ENCODE measurements around the gene EHMT1. TPM values are rescaled to one million over a fixed set of nuclear protein-coding genes. Genes with fewer than 3 reads are reported as not detected.

The EHMT1 gene
- total RNA-seq, 4 donors from 2014 or later: 77.1 to 149 (median 86.6) TPM

GRCh38 chr9:137663584-137663983 lies 44.8 kb downstream of the EHMT1 start:
- Histone ChIP-seq H3K27ac (no peak overlapping the region), H3K27me3 (no peaks in the 10 kb centered on the region), H3K36me3 (no peaks in the 10 kb centered on the region), H3K4me1 (peaks cover 20% of the 10 kb centered on the region), H3K4me3 (no peak overlapping the region), H3K9me3 (no peaks in the 10 kb centered on the region)
- TF ChIP-seq POLR2AphosphoS5 (IDR thresholded peaks at IDR 0.05) (no peak), POLR2A (IDR thresholded peaks at IDR 0.05) (no peak), EP300 (IDR thresholded peaks at IDR 0.05) (no peak)
- TF ChIP-seq, protein P1, sequence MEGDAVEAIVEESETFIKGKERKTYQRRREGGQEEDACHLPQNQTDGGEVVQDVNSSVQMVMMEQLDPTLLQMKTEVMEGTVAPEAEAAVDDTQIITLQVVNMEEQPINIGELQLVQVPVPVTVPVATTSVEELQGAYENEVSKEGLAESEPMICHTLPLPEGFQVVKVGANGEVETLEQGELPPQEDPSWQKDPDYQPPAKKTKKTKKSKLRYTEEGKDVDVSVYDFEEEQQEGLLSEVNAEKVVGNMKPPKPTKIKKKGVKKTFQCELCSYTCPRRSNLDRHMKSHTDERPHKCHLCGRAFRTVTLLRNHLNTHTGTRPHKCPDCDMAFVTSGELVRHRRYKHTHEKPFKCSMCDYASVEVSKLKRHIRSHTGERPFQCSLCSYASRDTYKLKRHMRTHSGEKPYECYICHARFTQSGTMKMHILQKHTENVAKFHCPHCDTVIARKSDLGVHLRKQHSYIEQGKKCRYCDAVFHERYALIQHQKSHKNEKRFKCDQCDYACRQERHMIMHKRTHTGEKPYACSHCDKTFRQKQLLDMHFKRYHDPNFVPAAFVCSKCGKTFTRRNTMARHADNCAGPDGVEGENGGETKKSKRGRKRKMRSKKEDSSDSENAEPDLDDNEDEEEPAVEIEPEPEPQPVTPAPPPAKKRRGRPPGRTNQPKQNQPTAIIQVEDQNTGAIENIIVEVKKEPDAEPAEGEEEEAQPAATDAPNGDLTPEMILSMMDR (IDR thresholded peaks at IDR 0.05): no peak
- DNase-seq (ENCODE audit: low spot score in 2 of 2): no peak
- 88% methylated on average over 4 of the region's 4 CpGs for WGBS

GRCh38 chr9:137664676-137665075 lies 45.9 kb downstream of the EHMT1 start:
- Histone ChIP-seq H3K4me3 (no peak overlapping the region), H3K9me3 (no peaks in the 10 kb centered on the region), H3K27ac (no peak overlapping the region), H3K4me1 (peaks cover 20% of the 10 kb centered on the region), H3K27me3 (no peaks in the 10 kb centered on the region), H3K36me3 (peaks cover 6% of the 10 kb centered on the region)
- no peak for DNase-seq (ENCODE audit: low spot score in 2 of 2)
- WGBS: 77% methylated on average over 7 of the region's 7 CpGs
- no peak for TF ChIP-seq EP300 (IDR thresholded peaks at IDR 0.05)
- TF ChIP-seq POLR2A (IDR thresholded peaks at IDR 0.05): no peak
- no peak for TF ChIP-seq POLR2AphosphoS5 (IDR thresholded peaks at IDR 0.05)
- TF ChIP-seq, protein P1 (IDR thresholded peaks at IDR 0.05): no peak

DNA sequence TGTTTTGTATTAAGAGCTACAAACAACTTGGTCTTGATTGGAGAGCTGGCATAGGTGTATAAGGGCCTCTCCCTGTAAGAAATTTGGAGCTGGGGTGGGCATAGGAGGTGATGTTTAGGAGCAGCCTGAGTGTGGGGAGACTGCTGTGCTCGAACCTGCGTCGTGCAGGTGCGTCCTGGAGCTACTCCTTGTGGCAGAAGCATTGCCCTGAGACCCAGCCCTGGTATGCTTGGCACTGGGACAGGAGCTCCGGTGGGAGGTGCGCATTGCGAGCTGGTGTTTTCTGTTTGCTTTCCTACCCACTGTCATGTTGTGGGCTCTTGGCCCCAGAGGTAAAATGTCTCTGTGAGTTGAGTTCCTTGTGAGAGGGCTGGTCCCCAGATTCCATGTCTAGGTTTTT lies 46.4 kb downstream of the EHMT1 start:
- Histone ChIP-seq H3K9me3 (no peaks in the 10 kb centered on the region), H3K27me3 (no peaks in the 10 kb centered on the region), H3K27ac (no peak overlapping the region), H3K4me3 (no peak overlapping the region), H3K36me3 (peaks cover 6% of the 10 kb centered on the region), H3K4me1 (peaks cover 20% of the 10 kb centered on the region)
- WGBS: 95% methylated on average over 7 of the region's 7 CpGs
- DNase-seq (ENCODE audit: low spot score in 2 of 2): no peak
- TF ChIP-seq EP300 (IDR thresholded peaks at IDR 0.05): no peak
- TF ChIP-seq POLR2A (IDR thresholded peaks at IDR 0.05): no peak

DNA sequence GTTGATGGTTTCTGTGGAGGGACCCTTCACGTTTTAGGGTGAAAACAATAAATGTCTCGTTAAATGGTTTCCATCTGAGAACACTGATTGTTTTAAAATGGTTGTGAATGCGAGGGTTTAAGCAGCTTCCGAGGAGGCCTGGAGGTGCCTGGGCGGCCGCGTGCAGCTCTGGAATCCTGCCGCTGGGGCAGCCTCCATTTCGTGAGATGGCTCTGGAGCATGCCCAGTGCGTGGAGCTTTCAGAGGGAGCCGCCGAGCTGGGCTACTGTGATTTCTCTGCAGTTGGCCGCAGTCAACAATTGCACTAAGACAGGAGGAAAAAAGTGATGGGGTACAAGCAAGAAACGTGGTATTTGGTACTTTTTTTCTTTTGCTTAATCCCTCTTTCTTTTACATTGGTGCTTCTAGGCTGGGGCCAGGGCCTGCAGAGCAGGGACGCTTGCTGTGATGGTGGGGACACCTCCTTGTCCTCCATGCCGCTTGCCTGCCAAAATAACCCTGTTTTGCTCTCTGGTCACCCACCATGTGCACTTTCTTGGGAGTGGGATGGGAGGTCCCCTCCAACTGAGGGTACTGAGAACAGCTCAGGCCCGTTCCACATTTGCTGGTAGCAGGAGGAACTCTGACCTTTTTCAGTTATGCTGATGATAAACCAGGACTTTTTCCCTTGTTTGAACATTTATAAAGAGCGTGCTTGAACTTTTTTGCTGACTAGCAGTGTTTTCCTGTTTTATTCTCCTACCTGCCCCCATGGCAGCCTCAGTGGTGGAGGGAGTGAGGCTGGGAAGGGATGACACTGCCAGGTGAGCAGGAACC lies 47.1 kb downstream of the EHMT1 start:
- TF ChIP-seq, protein P1 (IDR thresholded peaks at IDR 0.05): no peak
- no peak for TF ChIP-seq POLR2A (IDR thresholded peaks at IDR 0.05)
- TF ChIP-seq EP300 (IDR thresholded peaks at IDR 0.05): no peak
- TF ChIP-seq POLR2AphosphoS5 (IDR thresholded peaks at IDR 0.05): no peak
- Histone ChIP-seq H3K36me3 (peaks cover 6% of the 10 kb centered on the region), H3K9me3 (no peaks in the 10 kb centered on the region), H3K27ac (no peak overlapping the region), H3K4me3 (no peak overlapping the region), H3K27me3 (no peaks in the 10 kb centered on the region), H3K4me1 (peaks cover 23% of the 10 kb centered on the region)
- DNase-seq (ENCODE audit: low spot score in 2 of 2): no peak
- 81% methylated on average over 18 of the region's 18 CpGs for WGBS

GRCh38 chr9:137666513-137666822 lies 47.7 kb downstream of the EHMT1 start:
- DNase-seq (ENCODE audit: low spot score in 2 of 2): no peak
- 70% methylated on average over 8 of the region's 8 CpGs for WGBS

More at GRCh38 chr9:137666513-137666822, 47.7 kb downstream of the EHMT1 start:
- no peaks in the 10 kb centered on the region for H3K9me3 ChIP-seq
- peaks cover 6% of the 10 kb centered on the region for H3K36me3 ChIP-seq
- H3K27me3 ChIP-seq: no peaks in the 10 kb centered on the region
- H3K27ac ChIP-seq: no peak overlapping the region
- H3K4me3 ChIP-seq: no peak overlapping the region
- TF ChIP-seq, protein P1 (IDR thresholded peaks at IDR 0.05): no peak
- TF ChIP-seq POLR2AphosphoS5 (IDR thresholded peaks at IDR 0.05) (no peak), POLR2A (IDR thresholded peaks at IDR 0.05) (no peak), EP300 (IDR thresholded peaks at IDR 0.05) (no peak)
- H3K4me1 ChIP-seq: peaks cover 25% of the 10 kb centered on the region
